ENCODE measurements around the gene ARHGEF16. TPM values are rescaled to one million over a fixed set of nuclear protein-coding genes. Genes with fewer than 3 reads are reported as not detected.

ARHGEF16 gene
- total RNA-seq, 2 experiments from 2014 or later: not detected

- POLR2A ChIA-PET: no interaction called here
- DNase-seq: no peak
- Mint-ChIP-seq H3K36me3 (ENCODE audit: low read depth) (no peaks in the 10 kb centered on the region), H3K9me3 (no peaks in the 10 kb centered on the region), H3K4me1 (no peaks in the 10 kb centered on the region), H3K27ac (no peak overlapping the region), H3K4me3 (no peak overlapping the region), H3K27me3 (no peaks in the 10 kb centered on the region)
- CTCF ChIA-PET: no interaction called here
These were observed 66.2 kb downstream of the ARHGEF16 start for GRCh38 chr1:3520419-3521378.

- Mint-ChIP-seq H3K27ac (no peak overlapping the region), H3K27me3 (no peaks in the 10 kb centered on the region), H3K4me3 (no peak overlapping the region), H3K4me1 (no peaks in the 10 kb centered on the region), H3K9me3 (no peaks in the 10 kb centered on the region), H3K36me3 (ENCODE audit: low read depth) (no peaks in the 10 kb centered on the region)
- POLR2A ChIA-PET: no interaction called here
- no peak for DNase-seq
- CTCF ChIA-PET: no interaction called here
These were observed 67.0 kb downstream of the ARHGEF16 start for GRCh38 chr1:3521426-3521825.

GRCh38 chr1:3522112-3522511, 67.6 kb downstream of the ARHGEF16 start:
- H3K36me3 Mint-ChIP-seq (ENCODE audit: low read depth): no peaks in the 10 kb centered on the region
- POLR2A ChIA-PET: no interaction called here

GRCh38 chr1:3522564-3523265, 68.2 kb downstream of the ARHGEF16 start:
- Mint-ChIP-seq H3K27ac (no peak overlapping the region), H3K4me1 (no peaks in the 10 kb centered on the region), H3K27me3 (no peaks in the 10 kb centered on the region), H3K9me3 (no peaks in the 10 kb centered on the region), H3K4me3 (no peak overlapping the region), H3K36me3 (ENCODE audit: low read depth) (no peaks in the 10 kb centered on the region)
- no peak for DNase-seq
- CTCF ChIA-PET: no interaction called here
- POLR2A ChIA-PET: interaction anchor here (0.7 kb wide), 1 partner anchor 10 kb away, joined by 3 read pairs; no protein-coding TSS in a partner anchor

More at GRCh38 chr1:3522112-3522511, 67.6 kb downstream of the ARHGEF16 start:
- Mint-ChIP-seq H3K4me3 (no peak overlapping the region), H3K27ac (no peak overlapping the region), H3K27me3 (no peaks in the 10 kb centered on the region), H3K9me3 (no peaks in the 10 kb centered on the region), H3K4me1 (no peaks in the 10 kb centered on the region)
- no peak for DNase-seq
- CTCF ChIA-PET: no interaction called here

GRCh38 chr1:3523980-3524379, 69.5 kb downstream of the ARHGEF16 start:
- no peaks in the 10 kb centered on the region for H3K4me1 Mint-ChIP-seq
- ChIA-PET CTCF (no interaction called here), POLR2A (no interaction called here)

GRCh38 chr1:3524556-3525203, 70.2 kb downstream of the ARHGEF16 start:
- DNase-seq: no peak
- no peaks in the 10 kb centered on the region for H3K36me3 Mint-ChIP-seq (ENCODE audit: low read depth)
- H3K9me3 Mint-ChIP-seq: no peaks in the 10 kb centered on the region
- peaks cover 5% of the 10 kb centered on the region for H3K4me1 Mint-ChIP-seq
- H3K4me3 Mint-ChIP-seq: no peak overlapping the region
- ChIA-PET CTCF (no interaction called here), POLR2A (no interaction called here)
- H3K27ac Mint-ChIP-seq: no peak overlapping the region
- H3K27me3 Mint-ChIP-seq: no peaks in the 10 kb centered on the region

More at GRCh38 chr1:3523980-3524379, 69.5 kb downstream of the ARHGEF16 start:
- Mint-ChIP-seq H3K9me3 (no peaks in the 10 kb centered on the region), H3K27me3 (no peaks in the 10 kb centered on the region), H3K4me3 (no peak overlapping the region), H3K27ac (no peak overlapping the region), H3K36me3 (ENCODE audit: low read depth) (no peaks in the 10 kb centered on the region)
- DNase-seq: no peak

GRCh38 chr1:3525551-3526482, 71.4 kb downstream of the ARHGEF16 start:
- POLR2A ChIA-PET: no interaction called here
- H3K4me1 Mint-ChIP-seq: peaks cover 11% of the 10 kb centered on the region
- no peaks in the 10 kb centered on the region for H3K36me3 Mint-ChIP-seq (ENCODE audit: low read depth)
- no peak for DNase-seq
- CTCF ChIA-PET: no interaction called here
- no peak overlapping the region for H3K4me3 Mint-ChIP-seq
- H3K27me3 Mint-ChIP-seq: no peaks in the 10 kb centered on the region
- no peak overlapping the region for H3K27ac Mint-ChIP-seq
- H3K9me3 Mint-ChIP-seq: no peaks in the 10 kb centered on the region

GRCh38 chr1:3527774-3528173, 73.3 kb downstream of the ARHGEF16 start:
- H3K4me3 Mint-ChIP-seq: no peak overlapping the region
- H3K27ac Mint-ChIP-seq: no peak overlapping the region
- ChIA-PET CTCF (no interaction called here), POLR2A (no interaction called here)
- no peaks in the 10 kb centered on the region for H3K36me3 Mint-ChIP-seq (ENCODE audit: low read depth)
- no peak for DNase-seq
- no peaks in the 10 kb centered on the region for H3K9me3 Mint-ChIP-seq
- H3K4me1 Mint-ChIP-seq: peaks cover 14% of the 10 kb centered on the region
- no peaks in the 10 kb centered on the region for H3K27me3 Mint-ChIP-seq

- no peak overlapping the region for H3K27ac Mint-ChIP-seq
- no peaks in the 10 kb centered on the region for H3K36me3 Mint-ChIP-seq (ENCODE audit: low read depth)
- H3K4me3 Mint-ChIP-seq: peak overlapping the region; percentile 78
- DNase-seq: no peak
- ChIA-PET CTCF (no interaction called here), POLR2A (no interaction called here)
- no peaks in the 10 kb centered on the region for H3K27me3 Mint-ChIP-seq
- H3K9me3 Mint-ChIP-seq: no peaks in the 10 kb centered on the region
- peaks cover 14% of the 10 kb centered on the region for H3K4me1 Mint-ChIP-seq
These were observed 74.7 kb downstream of the ARHGEF16 start for GRCh38 chr1:3529099-3529729.

- Mint-ChIP-seq H3K4me1 (peaks cover 14% of the 10 kb centered on the region), H3K4me3 (peak overlapping the region; percentile 78), H3K27ac (peak overlapping the region; percentile 63), H3K36me3 (ENCODE audit: low read depth) (no peaks in the 10 kb centered on the region), H3K9me3 (no peaks in the 10 kb centered on the region), H3K27me3 (no peaks in the 10 kb centered on the region)
- CTCF ChIA-PET: interaction anchor here (1.2 to 1.3 kb wide), 2 partner anchors 12 to 85 kb away, joined by 3 to 4 read pairs; no protein-coding TSS in a partner anchor
- POLR2A ChIA-PET: interaction anchor here (1.4 kb wide), 1 partner anchor 945 kb away, joined by 4 read pairs; no protein-coding TSS in a partner anchor
- DNase-seq: peak; percentile 28
These were observed 75.8 kb downstream of the ARHGEF16 start for GRCh38 chr1:3530086-3530925.

All from activated CD4-positive, alpha-beta memory T cell treated with anti-CD3 and anti-CD28 coated beads, Interleukin-2, amount 10 ng/mL, durations not matched to agents 7 days and 5 days (primary cell).